Fibroblast of villous mesenchyme (primary cell): Measurements from ENCODE around the gene SLC2A9. TPM values are rescaled to one million over a fixed set of nuclear protein-coding genes. Genes with fewer than 3 reads are reported as not detected.

Source experiments
- DNase-seq: peaks from one replicate; pipeline ENCODE4 v3.0.0-alpha.2; 2010; ENCODE audit warnings: low read depth
- H3K4me3 ChIP-seq: 2 replicates; pipeline ENCODE4 v1.5.1; 2011; ENCODE audit warnings: low read depth, mild to moderate bottlenecking, low read length
- total RNA-seq: library from RNA; depleted of rRNA; stranded (reverse); fragments of >200 nt; gene quantifications from 2 replicates; pipeline ENCODE4 v1.2.3, GENCODE V29; 2012
- TF ChIP-seq, protein P1 (sequence below): IDR thresholded peaks from 2 replicates; pipeline ENCODE4 v1.5.1; 2012; ENCODE audit warnings: low read depth, mild to moderate bottlenecking, low read length; ENCODE audit not compliant: insufficient read depth

SLC2A9 gene
- total RNA-seq, 1 donor: 0.43 TPM

- DNase-seq: no peak
- TF ChIP-seq, protein P1, sequence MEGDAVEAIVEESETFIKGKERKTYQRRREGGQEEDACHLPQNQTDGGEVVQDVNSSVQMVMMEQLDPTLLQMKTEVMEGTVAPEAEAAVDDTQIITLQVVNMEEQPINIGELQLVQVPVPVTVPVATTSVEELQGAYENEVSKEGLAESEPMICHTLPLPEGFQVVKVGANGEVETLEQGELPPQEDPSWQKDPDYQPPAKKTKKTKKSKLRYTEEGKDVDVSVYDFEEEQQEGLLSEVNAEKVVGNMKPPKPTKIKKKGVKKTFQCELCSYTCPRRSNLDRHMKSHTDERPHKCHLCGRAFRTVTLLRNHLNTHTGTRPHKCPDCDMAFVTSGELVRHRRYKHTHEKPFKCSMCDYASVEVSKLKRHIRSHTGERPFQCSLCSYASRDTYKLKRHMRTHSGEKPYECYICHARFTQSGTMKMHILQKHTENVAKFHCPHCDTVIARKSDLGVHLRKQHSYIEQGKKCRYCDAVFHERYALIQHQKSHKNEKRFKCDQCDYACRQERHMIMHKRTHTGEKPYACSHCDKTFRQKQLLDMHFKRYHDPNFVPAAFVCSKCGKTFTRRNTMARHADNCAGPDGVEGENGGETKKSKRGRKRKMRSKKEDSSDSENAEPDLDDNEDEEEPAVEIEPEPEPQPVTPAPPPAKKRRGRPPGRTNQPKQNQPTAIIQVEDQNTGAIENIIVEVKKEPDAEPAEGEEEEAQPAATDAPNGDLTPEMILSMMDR: no peak
- H3K4me3 ChIP-seq: no peak overlapping the region
Observed at GRCh38 chr4:10008609-10009005, 12.7 kb downstream of the SLC2A9 start.

- DNase-seq: no peak
- no peak overlapping the region for H3K4me3 ChIP-seq
- TF ChIP-seq, protein P1: no peak
Observed at GRCh38 chr4:10007793-10008608, 13.3 kb downstream of the SLC2A9 start.

DNA sequence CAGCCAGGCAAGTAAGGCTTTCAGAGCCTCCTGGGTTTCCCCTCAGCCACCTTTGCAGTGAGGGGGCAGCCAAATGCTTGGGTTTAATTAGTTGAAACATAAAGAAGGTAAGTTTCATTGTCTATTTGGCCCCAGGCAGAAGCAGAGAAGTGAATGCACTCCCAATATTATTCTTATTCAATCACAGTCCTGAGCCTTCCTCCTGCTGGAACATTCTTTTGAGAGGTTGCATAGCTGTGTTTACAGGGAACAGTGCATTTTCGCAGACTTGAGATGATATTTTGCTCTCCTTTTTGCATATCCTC is 13.9 kb downstream of the SLC2A9 start:
- TF ChIP-seq, protein P1: no peak
- DNase-seq: no peak
- H3K4me3 ChIP-seq: no peak overlapping the region

DNA sequence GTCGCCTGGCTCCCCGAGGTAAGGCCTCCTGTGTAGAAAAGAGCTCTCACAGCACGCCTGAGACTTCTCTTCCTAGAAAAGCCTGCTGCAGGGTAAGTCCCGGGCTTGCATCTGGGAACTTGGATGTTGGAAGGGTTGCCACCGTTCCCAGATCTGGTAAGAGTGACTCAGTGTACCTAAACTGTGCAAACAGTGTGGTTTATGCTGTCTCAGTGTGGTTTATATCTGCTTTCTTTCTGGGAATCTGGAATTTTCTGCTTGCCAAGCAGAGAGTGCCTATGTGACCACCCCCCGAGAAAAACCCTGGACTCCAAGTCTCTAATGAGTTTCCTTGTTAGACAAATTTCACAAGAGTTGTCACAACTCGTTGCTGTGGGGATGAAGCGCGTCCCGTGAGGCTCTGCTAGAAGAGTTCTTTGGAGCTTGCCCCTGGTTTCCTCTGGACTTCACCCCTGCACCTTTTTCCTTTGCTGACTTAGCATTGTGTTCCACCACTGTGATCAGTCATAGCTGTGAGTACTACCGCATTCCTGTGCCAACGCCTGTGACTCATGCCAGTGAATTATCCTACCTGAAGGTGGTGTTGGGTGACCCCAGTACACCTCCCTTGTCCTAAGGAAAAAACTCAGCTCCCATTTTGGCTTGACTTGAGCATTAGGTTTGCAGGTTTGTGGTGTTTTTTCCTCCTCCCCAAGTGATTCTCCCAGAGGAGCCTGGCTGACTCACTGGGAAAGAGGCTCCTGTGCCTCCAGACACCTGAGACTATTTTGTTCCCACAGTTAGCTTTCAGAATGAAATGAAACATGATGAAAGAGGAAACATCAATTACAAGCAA is 14.5 kb downstream of the SLC2A9 start:
- TF ChIP-seq, protein P1: no peak
- H3K4me3 ChIP-seq: no peak overlapping the region
- no peak for DNase-seq

DNA sequence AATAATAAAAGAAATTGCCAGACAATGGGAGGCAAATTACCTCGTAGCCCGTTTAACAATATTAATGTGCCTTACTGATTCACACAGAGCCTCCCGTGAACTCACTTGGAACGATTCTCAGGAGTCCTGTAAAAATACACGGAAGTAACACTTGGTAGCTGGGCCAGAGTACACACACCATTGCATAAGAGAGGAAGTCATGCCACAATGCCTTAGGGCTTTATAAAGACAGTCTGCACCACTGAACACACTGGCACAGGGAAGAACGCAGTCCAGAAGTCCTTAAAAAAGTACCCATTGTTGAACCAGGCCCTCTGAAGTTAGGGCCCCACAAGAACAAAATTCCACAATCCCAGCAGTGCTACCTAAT is 15.1 kb downstream of the SLC2A9 start:
- TF ChIP-seq, protein P1: no peak
- DNase-seq: peak; percentile 17
- no peak overlapping the region for H3K4me3 ChIP-seq

DNA sequence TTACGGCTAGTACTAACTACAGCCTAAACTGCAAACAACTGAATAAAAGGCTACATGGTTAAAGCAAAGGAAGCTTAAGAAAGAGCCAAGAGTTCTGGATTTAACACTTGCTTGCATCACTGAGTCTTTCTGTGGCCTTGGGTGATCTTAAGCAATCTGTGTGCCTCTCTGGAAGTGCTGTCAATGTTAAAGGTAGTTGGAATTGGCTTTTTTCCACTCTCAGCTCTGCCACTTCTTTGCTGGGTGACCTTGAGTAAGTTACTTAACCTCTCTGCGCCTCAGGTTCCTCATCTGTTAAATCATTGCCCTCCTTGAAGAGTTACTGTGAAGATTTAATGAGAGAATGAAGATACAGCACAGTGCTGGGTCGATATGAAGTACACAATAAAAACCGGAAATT is 15.7 kb downstream of the SLC2A9 start:
- DNase-seq: no peak
- no peak overlapping the region for H3K4me3 ChIP-seq
- TF ChIP-seq, protein P1: no peak
